HEK293 (cell line): ENCODE measurements around the gene USP22.
A peak's percentile ranks its signal among the peaks of the same experiment; 100 is the strongest.
"Not testable (repeated sequence)": the region's sequence is repeated elsewhere in the genome, so short reads cannot be mapped to it uniquely, and the experiment has no call there.

Source experiments
- CTCF ChIA-PET: fragments of 350-600 bp; formaldehyde crosslinking; extraction: SDS; loops from one replicate; lab custom pipeline; 2021; ENCODE audit warnings: antibody characterized with exemption; lab: Yijun Ruan, JAX
- POLR2A ChIA-PET: fragments of 300-600 bp; formaldehyde crosslinking; extraction: SDS; loops from one replicate; lab custom pipeline; 2020; ENCODE audit warnings: antibody characterized with exemption, inconsistent platforms; lab: Yijun Ruan, JAX
- H3K27ac ChIP-seq: fragments of 200-500 bp; sonication (Bioruptor generic); 2 replicates; pipeline ENCODE4 v1.5.1; 2014; ENCODE audit warnings: low read depth, low read length, control low read depth, inconsistent platforms; ENCODE audit errors: extremely low read depth
- H3K36me3 ChIP-seq, 2 experiments: fragments of 200-500 bp in 1 of 2; sonication (Bioruptor generic) in 1 of 2; 1 replicate in 1 of 2; 2 replicates in 1 of 2; pipeline ENCODE4 v1.5.1; 2014 to 2017; ENCODE audit warnings: inconsistent platforms in 2 of 2, low read length in 2 of 2; ENCODE audit not compliant: control insufficient read depth in 2 of 2, insufficient read depth in 1 of 2
- H3K4me1 ChIP-seq: fragments of 200-500 bp; sonication (Bioruptor generic); 2 replicates; pipeline ENCODE4 v1.5.1; 2014; ENCODE audit warnings: mild to moderate bottlenecking, low read length, inconsistent platforms; ENCODE audit not compliant: control insufficient read depth, insufficient read depth
- H3K4me3 ChIP-seq: 2 replicates; pipeline ENCODE4 v1.5.1; 2011; ENCODE audit warnings: low read depth, mild to moderate bottlenecking, control low read depth, low read length, moderate library complexity
- H3K9me3 ChIP-seq: fragments of 200-500 bp; sonication (Bioruptor generic); 2 replicates; pipeline ENCODE4 v1.5.1; 2014; ENCODE audit warnings: low read depth, low read length, inconsistent platforms; ENCODE audit not compliant: control insufficient read depth, insufficient read depth
- ELK4 ChIP-seq: IDR thresholded peaks from 2 replicates; pipeline ENCODE4 v1.6.1; 2011; ENCODE audit warnings: mild to moderate bottlenecking, low read depth, low read length, borderline replicate concordance
- FEZF1 ChIP-seq: fragments of 450-650 bp; formaldehyde crosslinking; IDR thresholded peaks from 2 replicates; pipeline ENCODE4 v1.5.1; 2016; ENCODE audit warnings: missing biosample characterization, missing genetic modification characterization
- HOXC10 ChIP-seq: sonication (generic); formaldehyde crosslinking; IDR thresholded peaks from 2 replicates; pipeline ENCODE4 v1.8.1; 2023; ENCODE audit warnings: mild to moderate bottlenecking, missing genetic modification reagents
- MYNN ChIP-seq: fragments of 450-650 bp; formaldehyde crosslinking; IDR thresholded peaks from 2 replicates; pipeline ENCODE4 v1.5.1; 2016; ENCODE audit warnings: missing biosample characterization, missing genetic modification characterization, borderline replicate concordance
- REST ChIP-seq: fragments of 450-650 bp; formaldehyde crosslinking; IDR thresholded peaks from 2 replicates; pipeline ENCODE4 v1.5.1; 2016; ENCODE audit warnings: missing biosample characterization, missing genetic modification characterization
- SCRT2 ChIP-seq: fragments of 450-650 bp; formaldehyde crosslinking; IDR thresholded peaks from 2 replicates; pipeline ENCODE4 v1.5.1; 2016; ENCODE audit warnings: missing biosample characterization, missing genetic modification characterization
- SP7 ChIP-seq: fragments of 450-650 bp; formaldehyde crosslinking; IDR thresholded peaks from 2 replicates; pipeline ENCODE4 v1.5.1; 2016; ENCODE audit warnings: missing biosample characterization, missing genetic modification characterization
- TCF7L2 ChIP-seq: IDR thresholded peaks from 2 replicates; pipeline ENCODE4 v1.6.1; 2011; ENCODE audit warnings: low read depth, mild to moderate bottlenecking, inconsistent platforms, low read length, moderate library complexity, borderline replicate concordance
- ZBTB21 ChIP-seq: fragments of 450-650 bp; formaldehyde crosslinking; IDR thresholded peaks from 2 replicates; pipeline ENCODE4 v1.5.1; 2017; ENCODE audit warnings: missing biosample characterization, missing genetic modification characterization
- ZBTB8A ChIP-seq: fragments of 450-650 bp; formaldehyde crosslinking; IDR thresholded peaks from 2 replicates; pipeline ENCODE4 v1.5.1; 2016; ENCODE audit warnings: missing biosample characterization, missing genetic modification characterization
- ZFP41 ChIP-seq: fragments of 450-650 bp; formaldehyde crosslinking; IDR thresholded peaks from 2 replicates; pipeline ENCODE4 v1.5.1; 2016; ENCODE audit warnings: missing biosample characterization, missing genetic modification characterization, borderline replicate concordance
- ZNF112 ChIP-seq: fragments of 450-650 bp; formaldehyde crosslinking; IDR thresholded peaks from 2 replicates; pipeline ENCODE4 v1.5.0; 2017; ENCODE audit warnings: missing biosample characterization, missing genetic modification characterization
- ZNF146 ChIP-seq: fragments of 450-650 bp; formaldehyde crosslinking; IDR thresholded peaks from 2 replicates; pipeline ENCODE4 v1.5.1; 2016; ENCODE audit warnings: missing biosample characterization, missing genetic modification characterization
- ZNF16 ChIP-seq: fragments of 450-650 bp; formaldehyde crosslinking; IDR thresholded peaks from 2 replicates; pipeline ENCODE4 v1.5.1; 2016; ENCODE audit warnings: low read depth, missing biosample characterization, missing genetic modification characterization
- ZNF175 ChIP-seq: fragments of 450-650 bp; formaldehyde crosslinking; IDR thresholded peaks from 2 replicates; pipeline ENCODE4 v1.5.1; 2016; ENCODE audit warnings: missing biosample characterization, missing genetic modification characterization
- ZNF311 ChIP-seq: fragments of 450-650 bp; formaldehyde crosslinking; IDR thresholded peaks from 2 replicates; pipeline ENCODE4 v1.5.1; 2017; ENCODE audit warnings: missing biosample characterization, missing genetic modification characterization, borderline replicate concordance
- ZNF341 ChIP-seq: fragments of 450-650 bp; formaldehyde crosslinking; IDR thresholded peaks from 2 replicates; pipeline ENCODE4; 2016; ENCODE audit warnings: low read depth, missing biosample characterization, missing genetic modification characterization
- ZNF37A ChIP-seq: fragments of 450-650 bp; IDR thresholded peaks from 2 replicates; pipeline ENCODE4 v1.5.1; 2018; ENCODE audit warnings: missing biosample characterization, missing genetic modification characterization
- ZNF416 ChIP-seq: fragments of 450-650 bp; formaldehyde crosslinking; IDR thresholded peaks from 2 replicates; pipeline ENCODE4 v1.5.1; 2016; ENCODE audit warnings: missing biosample characterization, missing genetic modification characterization
- ZNF473 ChIP-seq: fragments of 450-650 bp; formaldehyde crosslinking; IDR thresholded peaks from 2 replicates; pipeline ENCODE4 v1.5.1; 2017; ENCODE audit warnings: missing biosample characterization, missing genetic modification characterization
- ZNF561 ChIP-seq: fragments of 450-650 bp; IDR thresholded peaks from 2 replicates; pipeline ENCODE4 v1.5.1; 2018; ENCODE audit warnings: missing biosample characterization, missing genetic modification characterization, borderline replicate concordance
- ZNF600 ChIP-seq: fragments of 450-650 bp; formaldehyde crosslinking; IDR thresholded peaks from 2 replicates; pipeline ENCODE4 v1.5.1; 2016; ENCODE audit warnings: missing biosample characterization, missing genetic modification characterization
- ZNF704 ChIP-seq: fragments of 450-650 bp; formaldehyde crosslinking; IDR thresholded peaks from 2 replicates; pipeline ENCODE4 v1.5.1; 2016; ENCODE audit warnings: missing biosample characterization, missing genetic modification characterization
- ZNF747 ChIP-seq: fragments of 450-650 bp; formaldehyde crosslinking; IDR thresholded peaks from 2 replicates; pipeline ENCODE4 v1.5.1; 2016; ENCODE audit warnings: missing biosample characterization, missing genetic modification characterization

Gene USP22

GRCh38 chr17:21089145-21089544, 46.3 kb upstream of the USP22 start:
- Histone ChIP-seq H3K36me3 (no peaks in the 10 kb centered on the region), H3K27ac (no peak overlapping the region), H3K9me3 (no peaks in the 10 kb centered on the region), H3K4me3 (no peak overlapping the region), H3K4me1 (0 out of 2 replicates have a peak, but pooled peaks cover 2% of the 10 kb centered on the region)
- POLR2A ChIA-PET, result no interaction called here
- TF ChIP-seq TCF7L2 (no peak), ELK4 (no peak), ZNF146 (tag by site-specific recombination) (peak; percentile 33; the same call in 1 of the 2 replicates), ZFP41 (tag by site-specific recombination) (no peak)
- CTCF ChIA-PET, result interaction anchor here (0.7 kb wide), 1 partner anchor 32 kb away, joined by 3 read pairs; no protein-coding TSS in a partner anchor

- CTCF ChIA-PET, result interaction anchor here (0.6 to 0.7 kb wide), 2 partner anchors 35 to 42 kb away, joined by 3 to 4 read pairs; no protein-coding TSS in a partner anchor
- Histone ChIP-seq H3K4me3 (no peak overlapping the region), H3K27ac (no peak overlapping the region), H3K9me3 (no peaks in the 10 kb centered on the region), H3K4me1 (no peaks in the 10 kb centered on the region), H3K36me3 (no peaks in the 10 kb centered on the region)
- TF ChIP-seq ZNF747 (tag by site-specific recombination) (no peak), ZBTB8A (tag by site-specific recombination) (no peak), ZNF37A (tag by site-specific recombination) (no peak), REST (tag by site-specific recombination) (no peak), ZNF473 (tag by site-specific recombination) (no peak), FEZF1 (tag by site-specific recombination) (no peak), ZNF16 (no peak), ZNF600 (tag by site-specific recombination) (no peak), ZBTB21 (no peak), ZNF311 (tag by site-specific recombination) (no peak), ZNF704 (tag by site-specific recombination) (no peak), ZNF175 (no peak), SCRT2 (tag by site-specific recombination) (no peak), ZNF561 (tag by site-specific recombination) (no peak), SP7 (no peak), ZNF416 (tag by site-specific recombination) (no peak), ZNF341 (tag by site-specific recombination) (no peak), ZNF112 (tag by site-specific recombination) (no peak), HOXC10 (no peak), MYNN (tag by site-specific recombination) (no peak)
- POLR2A ChIA-PET, result interaction anchor here (0.8 to 1.0 kb wide), 2 partner anchors 13 to 44 kb away, joined by 3 to 5 read pairs; no protein-coding TSS in a partner anchor
Measured at GRCh38 chr17:21085707-21086106, 42.9 kb upstream of the USP22 start.

- POLR2A ChIA-PET, result interaction anchor here (0.7 to 1.0 kb wide), 3 partner anchors 14 to 43 kb away, joined by 3 to 5 read pairs (median 4); partner anchors contain the start of gene USP22
- H3K4me3 ChIP-seq, H3K36me3 ChIP-seq, H3K4me1 ChIP-seq, H3K9me3 ChIP-seq, H3K27ac ChIP-seq: not testable (repeated sequence)
- CTCF ChIA-PET, result interaction anchor here (0.6 to 0.7 kb wide), 2 partner anchors 34 to 41 kb away, joined by 3 to 4 read pairs; no protein-coding TSS in a partner anchor
Measured at GRCh38 chr17:21085280-21085679, 42.5 kb upstream of the USP22 start.
